WTC11 (cell line): ENCODE results near the gene SURF1.

Experiments
- CREB1 ChIP-seq: sonication (generic); formaldehyde crosslinking; IDR thresholded peaks from 2 replicates; pipeline ENCODE4 v1.8.0; 2023; ENCODE audit warnings: mild to moderate bottlenecking, missing genetic modification reagents
- IRF2 ChIP-seq: sonication (generic); formaldehyde crosslinking; IDR thresholded peaks from 2 replicates; pipeline ENCODE4 v1.8.0; 2022; ENCODE audit warnings: low read depth, missing genetic modification reagents, borderline replicate concordance
- TCF7 ChIP-seq: sonication (generic); formaldehyde crosslinking; IDR thresholded peaks from 2 replicates; pipeline ENCODE4 v1.8.0; 2022; ENCODE audit warnings: mild to moderate bottlenecking, low read depth, missing genetic modification reagents, moderate library complexity
- TF ChIP-seq, protein P1 (sequence below): sonication (generic); formaldehyde crosslinking; IDR thresholded peaks from 2 replicates; pipeline ENCODE4 v1.8.1; 2023; ENCODE audit warnings: mild to moderate bottlenecking, moderate library complexity, missing genetic modification reagents

DNA sequence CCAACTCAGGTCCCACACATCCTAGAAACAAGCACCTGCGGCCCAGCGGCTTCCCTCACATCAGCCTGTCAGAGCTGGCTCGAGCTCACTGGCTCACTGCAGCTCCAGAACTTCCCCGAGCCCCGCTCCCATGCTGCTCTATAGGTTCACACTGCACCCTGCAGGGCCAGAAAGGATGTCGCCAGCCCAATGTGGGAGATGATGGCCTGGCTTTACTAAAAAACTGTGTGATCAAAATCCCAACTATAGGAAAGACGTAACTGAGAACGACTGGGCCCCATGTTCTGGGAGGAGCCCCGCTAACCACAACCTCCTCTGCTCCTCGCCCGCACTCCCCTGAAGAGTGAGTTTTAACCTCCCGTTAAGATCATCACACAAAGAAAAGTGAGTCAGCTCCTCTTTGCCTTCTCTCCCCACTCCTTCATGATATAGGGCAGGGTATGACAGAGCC lies 15.0 kb upstream of the SURF1 start:
- no peak for TF ChIP-seq IRF2 (CRISPR knock-in tag)
- TF ChIP-seq, protein P1, sequence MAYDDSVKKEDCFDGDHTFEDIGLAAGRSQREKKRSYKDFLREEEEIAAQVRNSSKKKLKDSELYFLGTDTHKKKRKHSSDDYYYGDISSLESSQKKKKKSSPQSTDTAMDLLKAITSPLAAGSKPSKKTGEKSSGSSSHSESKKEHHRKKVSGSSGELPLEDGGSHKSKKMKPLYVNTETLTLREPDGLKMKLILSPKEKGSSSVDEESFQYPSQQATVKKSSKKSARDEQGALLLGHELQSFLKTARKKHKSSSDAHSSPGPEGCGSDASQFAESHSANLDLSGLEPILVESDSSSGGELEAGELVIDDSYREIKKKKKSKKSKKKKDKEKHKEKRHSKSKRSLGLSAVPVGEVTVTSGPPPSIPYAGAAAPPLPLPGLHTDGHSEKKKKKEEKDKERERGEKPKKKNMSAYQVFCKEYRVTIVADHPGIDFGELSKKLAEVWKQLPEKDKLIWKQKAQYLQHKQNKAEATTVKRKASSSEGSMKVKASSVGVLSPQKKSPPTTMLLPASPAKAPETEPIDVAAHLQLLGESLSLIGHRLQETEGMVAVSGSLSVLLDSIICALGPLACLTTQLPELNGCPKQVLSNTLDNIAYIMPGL (CRISPR knock-in tag) = no peak
- no peak for TF ChIP-seq TCF7 (CRISPR knock-in tag)
- no peak for TF ChIP-seq CREB1 (CRISPR knock-in tag)
